Measurements from ENCODE around the gene SHB. TPM values are rescaled to one million over a fixed set of nuclear protein-coding genes. Genes with fewer than 3 reads are reported as not detected.

SHB gene, protein sequence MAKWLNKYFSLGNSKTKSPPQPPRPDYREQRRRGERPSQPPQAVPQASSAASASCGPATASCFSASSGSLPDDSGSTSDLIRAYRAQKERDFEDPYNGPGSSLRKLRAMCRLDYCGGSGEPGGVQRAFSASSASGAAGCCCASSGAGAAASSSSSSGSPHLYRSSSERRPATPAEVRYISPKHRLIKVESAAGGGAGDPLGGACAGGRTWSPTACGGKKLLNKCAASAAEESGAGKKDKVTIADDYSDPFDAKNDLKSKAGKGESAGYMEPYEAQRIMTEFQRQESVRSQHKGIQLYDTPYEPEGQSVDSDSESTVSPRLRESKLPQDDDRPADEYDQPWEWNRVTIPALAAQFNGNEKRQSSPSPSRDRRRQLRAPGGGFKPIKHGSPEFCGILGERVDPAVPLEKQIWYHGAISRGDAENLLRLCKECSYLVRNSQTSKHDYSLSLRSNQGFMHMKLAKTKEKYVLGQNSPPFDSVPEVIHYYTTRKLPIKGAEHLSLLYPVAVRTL
- polyA plus RNA-seq (ENCODE audit: insufficient read length in 10 of 10) = 1 to 10 TPM; 4.5 to 7.9 (median 5.9) TPM
- long read RNA-seq, donor 1, partial matches to known transcripts = 0 of 4 reads
- long read RNA-seq, donor 1, other reads (novel, unspliced or antisense) = 0 of 4 reads
- long read RNA-seq, donor 2, partial matches to known transcripts = 0 of 2 reads
- long read RNA-seq, donor 2, other reads (novel, unspliced or antisense) = 0 of 2 reads
- long read RNA-seq, donor 3 = 0 reads
- long read RNA-seq, donor 4, partial matches to known transcripts = 0 of 4 reads
- long read RNA-seq, donor 4, other reads (novel, unspliced or antisense) = 0 of 4 reads
- long read RNA-seq, donor 5 = 0 reads
- long read RNA-seq, donor 6, partial matches to known transcripts = 0 of 1 reads
- long read RNA-seq, donor 6, other reads (novel, unspliced or antisense) = 0 of 1 reads
- long read RNA-seq, donor 7, transcript SHB-201 (6 exons, 2,783 nt) = major isoform, 5 of 5 reads
- long read RNA-seq, donor 7, partial matches to known transcripts = 0 of 5 reads
- long read RNA-seq, donor 7, other reads (novel, unspliced or antisense) = 0 of 5 reads
- long read RNA-seq, donor 8, partial matches to known transcripts = 0 of 1 reads
- long read RNA-seq, donor 8, other reads (novel, unspliced or antisense) = 0 of 1 reads
- long read RNA-seq, donor 9 = 0 reads

DNA sequence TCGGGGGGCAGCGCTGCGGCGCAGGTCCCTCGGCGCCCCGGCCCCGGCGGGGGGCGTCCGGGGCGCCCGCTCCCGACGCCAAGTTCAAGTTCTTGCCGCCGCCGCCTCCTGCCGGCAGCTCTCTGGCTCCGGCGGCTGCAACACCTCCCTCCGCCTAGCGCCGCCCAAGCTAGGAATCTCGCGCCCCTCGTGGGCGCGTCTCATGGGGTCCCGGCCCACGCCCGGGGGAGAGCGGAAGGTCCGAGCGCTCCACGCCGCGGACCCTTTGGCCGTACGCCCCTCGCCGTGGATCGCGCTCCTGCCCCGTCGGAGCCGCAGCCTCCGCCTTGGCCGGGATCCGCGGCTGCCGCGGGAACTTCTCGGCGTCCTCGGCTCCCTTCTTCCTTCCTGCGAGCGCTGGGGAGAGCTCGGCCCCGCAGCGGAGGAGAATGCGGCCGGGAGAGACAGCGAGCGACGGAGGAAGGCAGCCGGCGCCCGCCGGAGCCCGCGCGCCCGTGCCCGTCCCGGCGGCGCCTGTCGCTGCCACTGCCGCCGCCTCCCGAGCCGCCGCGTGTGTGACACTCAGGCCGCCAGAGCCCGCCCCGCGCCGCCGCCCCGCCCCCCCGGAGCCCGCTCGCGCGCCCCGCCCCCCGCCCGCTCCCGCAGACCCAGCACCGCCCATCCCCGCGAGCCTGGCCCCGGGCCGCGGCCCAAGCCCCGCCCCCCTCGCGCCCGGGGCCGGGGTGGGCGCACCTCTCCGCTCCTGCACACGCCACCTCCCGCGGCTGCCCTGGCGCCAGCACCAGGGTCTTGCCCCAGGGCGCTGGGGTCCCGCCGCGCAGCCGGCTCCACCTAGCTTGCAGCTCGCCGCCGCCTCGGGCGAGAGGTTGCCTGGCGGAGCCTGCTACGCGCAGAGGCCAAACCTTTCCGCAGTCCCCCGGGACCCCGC lies at the start of gene SHB:
Gene SHB (minus strand): TSS at position 527 of the 928 bp plus-strand sequence. CDS start 582 bp downstream, outside the sequence.
- DNase-seq = peak; percentile 69 to 88 (median 70)

DNA sequence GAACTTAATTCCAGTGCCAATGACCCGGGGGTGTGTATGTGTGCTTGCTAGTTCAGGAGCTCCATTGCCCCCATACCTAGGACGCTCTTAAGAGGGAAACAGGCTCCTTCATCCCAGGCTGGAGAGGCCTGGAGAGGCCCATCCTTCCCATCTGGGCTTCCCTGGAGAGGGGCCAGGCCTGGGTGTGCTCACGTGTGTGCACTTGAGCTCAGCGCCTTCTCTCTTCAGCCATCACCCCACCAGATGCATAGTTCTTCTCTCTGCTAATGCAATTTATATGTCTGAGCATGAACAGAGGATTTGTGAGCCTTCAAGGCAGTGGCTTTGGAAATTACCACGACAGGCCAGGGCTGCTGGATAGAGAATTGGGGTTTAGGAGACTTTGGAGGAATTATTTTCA lies 48.6 kb upstream of the SHB start:
- DNase-seq = peak in 2 of 3 donors; percentile 35 to 66

DNA sequence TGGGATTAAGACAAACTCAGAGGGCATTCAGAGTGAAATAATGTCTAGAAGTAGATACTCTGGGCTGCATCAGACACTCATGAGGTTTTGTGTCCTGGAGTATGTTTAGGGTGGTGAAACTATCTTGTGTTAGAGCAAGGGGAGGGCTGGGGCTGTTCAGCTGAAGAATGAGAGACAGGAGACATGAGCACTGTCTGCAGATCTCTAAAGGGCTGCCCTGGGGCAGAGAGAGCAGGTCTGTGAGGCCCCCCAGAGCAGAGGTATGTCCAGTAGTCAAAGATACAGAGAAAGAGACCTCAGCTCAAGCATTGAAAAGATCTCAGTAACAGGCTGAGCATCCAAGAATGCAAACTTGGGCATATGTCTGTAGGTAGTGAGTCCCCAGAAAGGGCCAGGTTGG lies 45.9 kb upstream of the SHB start:
- no peak for DNase-seq

DNA sequence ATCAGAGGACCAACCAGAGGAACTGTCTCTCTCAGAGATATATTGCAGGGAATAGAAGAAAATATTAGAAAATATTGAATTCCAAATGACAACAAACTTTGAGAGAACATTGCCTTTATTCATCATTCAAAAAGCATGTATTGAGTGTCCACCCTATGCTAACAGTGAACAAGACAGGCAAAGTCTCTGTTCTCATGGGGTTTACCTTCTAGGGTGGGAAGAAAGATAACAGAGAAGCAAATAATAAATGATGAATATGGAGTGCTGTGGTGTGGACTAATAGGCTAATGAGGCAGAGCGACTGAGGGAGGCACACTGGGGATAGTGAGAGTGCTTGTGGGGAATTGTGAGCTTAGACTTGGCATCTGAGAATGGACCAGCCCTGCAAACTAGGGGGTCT lies 43.4 kb upstream of the SHB start:
- no peak for DNase-seq

DNA sequence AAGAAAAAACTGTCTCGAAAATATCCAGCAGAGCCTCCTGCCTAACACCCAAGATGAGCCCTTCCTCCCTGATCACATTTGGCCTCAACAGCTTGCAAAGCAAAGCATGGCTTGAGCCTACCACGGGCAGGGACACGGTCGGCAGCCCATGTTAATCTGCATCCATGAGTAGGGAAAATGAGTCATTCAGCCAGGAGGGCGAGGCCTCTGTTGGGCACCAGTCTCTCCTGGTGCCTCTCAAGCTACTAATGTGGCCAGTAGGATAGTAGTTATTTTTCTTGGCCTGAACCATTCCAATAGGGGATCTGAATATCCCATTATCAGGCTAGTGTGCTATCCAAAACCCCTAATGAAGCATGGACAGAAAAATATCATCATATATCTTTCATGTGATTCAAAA lies 43.0 kb upstream of the SHB start:
- DNase-seq = no peak

DNA sequence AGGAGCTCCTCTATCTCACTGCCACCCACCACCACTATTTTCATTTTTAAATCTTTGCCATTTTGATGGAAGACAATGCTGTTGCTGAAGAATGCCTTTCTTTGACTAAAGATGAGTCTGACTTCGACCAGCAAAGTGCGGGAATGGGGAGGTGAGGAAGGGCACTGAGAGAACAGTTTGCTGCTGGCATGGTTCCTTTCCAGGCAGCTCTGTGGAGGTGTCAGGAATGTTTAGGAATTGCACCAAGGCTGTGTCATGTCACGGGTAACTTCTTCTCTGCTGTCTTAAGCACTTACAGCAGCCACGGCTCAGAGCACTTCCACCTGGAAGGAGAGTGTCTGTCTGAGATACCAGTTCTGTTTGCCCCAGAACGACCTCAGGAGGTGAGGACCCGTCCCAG lies 41.4 kb upstream of the SHB start:
- DNase-seq = no peak

DNA sequence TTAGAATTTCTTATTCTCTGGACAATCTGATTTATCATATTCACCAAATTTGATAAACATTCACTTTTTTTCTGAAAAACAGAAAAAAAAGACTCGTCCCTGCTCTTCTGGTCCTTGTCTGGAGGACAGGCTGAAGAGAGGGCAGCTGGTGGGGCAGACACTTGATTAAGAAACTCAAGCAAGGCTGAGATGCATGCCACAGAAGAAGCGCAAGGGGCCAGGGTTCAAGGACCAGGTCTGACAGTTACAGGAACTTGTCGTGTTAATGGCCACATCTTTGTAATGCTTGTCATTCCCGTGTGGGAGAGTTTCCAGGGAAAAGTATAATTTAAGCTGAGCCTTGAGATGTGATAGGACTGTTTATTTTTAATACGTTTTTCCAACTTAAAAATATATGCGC lies 40.6 kb upstream of the SHB start:
- no peak for DNase-seq

DNA sequence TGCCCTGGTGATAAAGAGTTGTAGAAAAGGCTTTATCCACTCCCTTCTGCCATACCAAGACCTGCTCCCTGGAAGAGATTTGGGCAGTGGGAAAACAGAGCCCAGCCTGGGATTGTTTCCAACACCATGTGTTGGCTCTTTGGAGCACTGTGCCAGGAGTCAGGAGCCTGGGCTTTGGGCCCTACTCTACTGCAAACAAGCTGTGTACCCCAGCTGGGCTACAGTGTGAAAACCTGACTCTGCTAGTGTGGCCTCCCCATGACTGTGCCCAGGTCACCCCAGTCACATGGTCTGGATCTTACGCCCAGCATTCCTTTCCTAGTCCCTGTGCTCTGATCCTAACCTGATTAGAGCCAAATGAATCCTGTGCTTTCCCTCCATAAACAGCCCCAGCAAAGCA lies 39.3 kb upstream of the SHB start:
- no peak for DNase-seq

DNA sequence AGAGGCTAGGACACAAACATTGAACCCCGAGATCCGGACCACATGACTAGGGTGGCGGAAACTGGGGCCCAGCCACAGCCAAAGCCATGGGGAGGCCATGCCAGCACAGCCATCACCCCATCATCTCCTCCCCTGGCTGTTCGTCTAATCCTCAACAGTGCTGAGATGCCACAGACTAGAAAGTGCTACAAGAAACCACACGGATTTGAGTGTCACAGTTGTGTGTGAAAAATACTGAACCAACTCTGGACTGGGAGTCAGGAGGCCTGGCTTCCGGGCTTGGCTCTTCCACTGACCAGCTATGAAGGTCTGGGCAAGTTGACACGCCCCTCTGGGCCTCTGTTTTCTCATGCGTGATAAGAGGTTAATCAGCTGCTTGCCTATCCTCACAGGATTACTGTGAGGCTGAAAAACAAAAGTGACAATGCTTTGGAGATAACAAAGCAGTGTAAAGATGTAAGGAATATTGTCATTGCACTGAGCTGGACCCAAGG lies 38.8 kb upstream of the SHB start:
- no peak for DNase-seq

DNA sequence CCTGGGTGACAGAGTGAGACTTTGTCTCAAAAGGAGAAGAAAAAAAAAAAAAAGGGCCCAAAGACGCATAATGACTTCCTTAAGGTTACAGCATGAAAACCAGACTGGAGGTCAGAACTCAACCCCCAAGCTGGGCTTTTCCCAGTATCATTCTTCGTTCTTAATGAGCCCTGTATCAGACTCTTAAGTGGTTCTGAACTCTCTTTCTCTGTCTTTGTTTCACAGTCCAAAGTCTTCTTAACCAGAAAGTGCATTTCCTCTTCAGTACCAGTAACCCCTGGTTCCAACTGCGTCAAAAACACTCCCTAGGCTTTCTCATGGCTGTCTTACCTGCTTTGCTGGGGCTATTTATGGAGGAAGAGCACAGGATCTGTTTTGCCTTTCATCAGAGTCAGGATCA lies 38.4 kb upstream of the SHB start:
- no peak for DNase-seq

DNA sequence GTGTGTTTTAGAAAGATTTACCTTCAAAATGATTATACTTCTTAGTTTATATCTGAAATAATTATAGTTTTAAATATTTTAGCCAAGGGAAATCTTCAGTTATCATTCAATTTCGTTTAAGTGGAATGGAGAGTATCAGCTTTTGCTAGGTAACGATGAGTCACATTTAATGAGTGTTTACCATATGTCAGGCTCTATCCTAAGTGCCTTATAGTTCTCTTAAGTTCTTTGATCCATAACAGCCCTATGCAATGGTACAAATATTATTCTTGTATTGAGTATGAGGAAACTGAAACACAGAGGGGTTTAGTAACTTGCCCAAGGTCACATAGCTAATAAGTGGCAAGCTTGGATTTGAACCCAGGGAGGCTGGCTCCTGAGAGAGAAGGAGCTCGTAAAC lies 37.5 kb upstream of the SHB start:
- DNase-seq = no peak

DNA sequence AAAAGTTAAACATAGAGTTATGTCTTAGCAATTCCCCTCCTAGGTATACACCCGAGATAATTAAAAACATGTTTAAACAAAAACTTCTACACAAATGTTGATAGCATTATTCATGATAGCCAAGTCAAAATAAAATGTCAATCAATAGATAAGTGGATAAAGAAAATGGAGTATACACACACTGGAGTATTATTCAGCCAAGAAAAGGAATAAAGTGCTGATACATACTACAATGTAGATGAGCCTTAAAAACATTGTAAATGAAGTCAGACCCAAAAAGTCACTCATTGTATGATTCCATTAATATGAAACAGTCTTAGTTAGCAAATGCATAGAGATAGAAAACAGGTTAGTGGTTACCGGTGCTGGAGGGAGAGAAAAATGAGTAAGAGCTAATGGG lies 34.3 kb upstream of the SHB start:
- no peak for DNase-seq

DNA sequence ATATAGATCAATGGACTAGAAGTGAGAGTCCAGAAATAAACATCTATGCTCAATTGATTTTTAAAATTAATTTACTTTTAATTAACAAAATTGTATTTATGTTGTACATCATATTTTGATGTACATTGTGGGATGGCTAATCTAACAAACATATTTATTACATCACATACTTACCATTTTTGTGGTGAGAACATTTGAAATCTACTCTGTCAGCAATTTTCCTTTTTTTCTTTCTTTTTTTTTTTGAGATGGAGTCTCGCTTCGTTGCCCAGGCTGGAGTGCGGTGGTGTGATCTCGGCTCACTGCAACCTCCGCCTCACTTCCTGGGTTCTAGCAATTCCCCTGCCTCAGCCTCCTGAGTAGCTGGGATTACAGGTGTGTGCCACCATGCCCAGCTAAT lies 32.4 kb upstream of the SHB start:
- DNase-seq = no peak

DNA sequence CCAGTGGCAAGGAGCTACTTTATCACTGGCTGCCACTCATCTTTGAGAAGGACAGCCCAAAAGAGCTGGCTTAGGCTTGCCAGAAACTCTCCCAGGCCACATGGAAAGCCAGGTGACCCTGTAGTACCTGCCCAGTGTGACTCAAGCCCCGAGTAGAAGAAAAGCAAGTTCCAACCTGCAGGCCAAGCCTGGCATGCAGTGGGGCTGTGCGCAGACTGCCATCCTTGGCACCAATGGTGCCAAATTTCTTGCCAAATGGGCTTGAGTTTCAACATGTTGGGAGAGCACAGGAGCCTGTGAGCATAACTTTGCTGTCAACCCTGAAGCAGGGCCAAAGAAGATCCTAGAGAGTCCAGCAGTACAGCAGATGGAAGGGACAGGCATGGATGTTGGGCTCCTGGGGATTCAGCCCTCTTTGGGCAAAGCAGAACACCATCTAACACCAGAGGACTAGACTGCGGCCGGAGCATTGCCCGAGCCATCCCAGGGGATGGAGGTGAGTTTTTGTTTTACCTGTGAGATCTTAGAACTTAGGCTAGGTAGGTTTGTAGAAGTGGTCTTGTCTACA lies 27.3 kb upstream of the SHB start:
- no peak for DNase-seq

DNA sequence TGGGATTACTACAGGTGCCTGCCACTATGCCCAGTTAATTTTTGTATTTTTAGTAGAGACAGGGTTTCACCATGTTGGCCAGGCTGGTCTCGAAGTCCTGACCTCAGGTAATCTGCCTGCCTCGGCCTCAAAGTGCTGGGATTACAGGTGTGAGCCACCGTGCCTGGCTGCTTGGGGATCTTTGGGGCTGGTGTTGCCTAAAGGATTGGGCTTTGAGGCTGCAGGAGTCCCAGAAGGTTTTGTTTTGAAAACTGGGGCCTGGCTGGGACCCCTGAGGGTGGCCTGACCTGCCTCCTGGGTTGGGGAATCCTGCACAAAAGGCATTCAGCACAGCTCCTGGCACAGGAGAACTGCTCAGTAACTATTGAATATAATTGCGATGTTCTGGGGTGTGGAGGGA lies 25.1 kb upstream of the SHB start:
- no peak for DNase-seq

DNA sequence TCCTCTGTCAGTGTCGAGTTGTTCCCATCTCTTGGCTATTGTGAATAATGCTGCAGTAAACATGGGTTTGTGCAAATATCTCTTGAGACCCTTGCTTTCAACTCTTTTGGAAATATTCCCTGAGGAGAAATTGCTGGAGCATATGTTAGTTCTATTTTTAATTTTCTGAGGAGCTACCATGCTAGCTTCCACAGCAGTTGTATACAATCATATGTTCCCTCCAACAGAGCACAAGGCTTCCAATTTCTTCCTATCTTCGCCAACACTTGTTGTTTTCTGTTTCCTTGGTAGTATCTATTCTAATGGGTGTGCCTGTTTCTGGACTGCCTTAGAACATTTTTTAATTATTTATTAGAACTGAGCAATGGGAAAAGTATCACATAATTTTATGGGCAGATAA lies 23.6 kb upstream of the SHB start:
- no peak for DNase-seq

DNA sequence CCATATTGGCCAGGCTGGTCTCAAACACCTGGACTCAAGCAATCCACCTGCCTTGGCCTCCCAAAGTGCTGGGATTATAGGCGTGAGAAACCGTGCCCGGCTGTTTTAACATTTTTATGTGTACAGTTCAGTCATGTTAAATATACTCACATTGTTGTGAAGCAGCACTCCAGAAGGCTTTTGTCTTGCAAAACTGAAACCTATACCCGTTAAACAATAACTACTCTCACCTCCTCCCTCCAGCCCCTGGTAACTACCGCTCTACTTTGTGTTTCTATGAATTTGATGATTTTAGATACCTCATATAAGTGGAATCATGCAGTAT lies 23.1 kb upstream of the SHB start:
- DNase-seq = no peak

DNA sequence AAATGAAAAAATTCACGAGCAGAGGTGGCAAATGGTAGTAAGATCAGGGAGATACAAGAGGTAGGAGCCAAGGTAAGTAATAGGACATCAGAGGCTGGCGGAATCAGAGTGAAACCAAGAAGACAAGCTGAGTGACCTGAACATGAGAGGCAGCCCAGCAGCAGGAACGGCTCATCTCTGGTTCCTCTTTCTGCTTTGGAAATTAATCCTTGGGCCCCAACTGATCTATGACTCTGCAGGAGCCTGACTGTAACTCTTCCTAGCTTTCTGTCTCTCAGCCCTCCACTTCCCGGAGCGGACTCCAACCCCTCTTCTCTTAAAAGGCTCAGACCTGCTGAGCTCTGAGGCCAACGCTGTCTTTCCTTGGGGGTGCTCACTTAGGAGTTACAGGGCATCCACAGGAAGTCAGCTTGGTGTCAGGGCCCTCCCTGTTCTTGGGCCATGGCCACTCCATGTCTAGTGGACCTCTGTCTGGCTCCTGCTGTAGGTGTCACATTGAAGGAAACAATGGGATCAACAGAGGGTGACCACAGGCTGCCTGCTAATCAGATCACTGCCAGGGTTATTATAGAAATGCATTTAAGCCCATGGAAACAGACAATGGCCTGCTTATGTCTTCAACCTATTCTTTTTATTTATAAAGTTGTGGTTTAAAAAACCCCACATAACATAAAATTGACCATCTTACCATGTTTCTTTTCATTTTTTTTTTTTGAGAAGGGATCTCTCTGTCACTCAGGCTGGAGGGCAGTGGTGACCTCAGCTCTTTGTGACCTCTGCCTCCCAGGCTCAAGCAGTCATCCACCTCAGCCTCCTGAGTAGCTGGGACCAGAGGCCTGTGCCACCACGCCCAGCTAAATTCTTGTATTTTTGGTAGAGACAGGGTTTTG lies 22.5 kb upstream of the SHB start:
- DNase-seq = no peak

DNA sequence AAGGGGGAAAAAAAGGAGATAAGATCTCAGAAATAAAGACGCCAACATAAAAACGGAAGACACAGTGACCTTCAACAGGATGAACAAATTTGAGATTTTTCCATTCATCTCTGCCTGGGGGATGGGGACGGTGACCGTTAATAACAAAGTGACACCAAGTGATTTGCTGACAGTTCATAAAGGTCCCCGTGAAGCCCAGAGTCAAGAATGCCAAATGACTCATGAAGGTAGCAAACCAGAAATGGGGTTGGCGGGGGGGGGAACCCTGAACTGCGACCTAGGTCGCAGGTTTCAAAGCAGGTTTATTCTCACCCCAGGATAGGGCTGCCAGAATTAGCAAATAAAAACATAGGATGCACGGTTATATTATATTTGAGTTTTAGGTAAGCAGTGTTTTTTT lies 21.1 kb upstream of the SHB start:
- no peak for DNase-seq
